LNCaP clone FGC (cell line): ENCODE data around the gene CSNK1G1.
A peak's percentile ranks its signal among the peaks of the same experiment; 100 is the strongest.
"Not testable (repeated sequence)": the region's sequence is repeated elsewhere in the genome, so short reads cannot be mapped to it uniquely, and the experiment has no call there.

Source experiments
- DNase-seq: peaks from one replicate; pipeline ENCODE4 v3.0.0-alpha.2; 2011; ENCODE audit warnings: low read depth
- H3K4me3 ChIP-seq: 2 replicates; pipeline ENCODE4 v1.5.1; 2011; ENCODE audit warnings: mild to moderate bottlenecking, low read depth, low read length, control low read depth
- CTCF ChIP-seq: IDR thresholded peaks from 2 replicates; pipeline ENCODE4 v1.5.1; 2012; ENCODE audit warnings: mild to moderate bottlenecking; ENCODE audit not compliant: control insufficient read depth, insufficient read depth; ENCODE audit errors: extremely low read depth

Gene CSNK1G1

GRCh38 chr15:64386291-64386690, 30.3 kb upstream of the CSNK1G1 start:
- no peak for DNase-seq
- TF ChIP-seq CTCF = no peak
- H3K4me3 ChIP-seq = no peak overlapping the region

GRCh38 chr15:64383760-64384159, 27.8 kb upstream of the CSNK1G1 start:
- H3K4me3 ChIP-seq = no peak overlapping the region
- DNase-seq = no peak
- TF ChIP-seq CTCF = no peak

- no peak for TF ChIP-seq CTCF
- H3K4me3 ChIP-seq = peak within 1 kb of the TSS; percentile 80
- DNase-seq = peak; percentile 83
Observed at GRCh38 chr15:64381000-64381751, 25.2 kb upstream of the CSNK1G1 start, which contains the start of gene PCLAF. Gene PCLAF, minus strand, starts transcription at chr15:64381441. Its CDS starts 70 bp downstream, at chr15:64381371.

- peak overlapping the region; percentile 80 for H3K4me3 ChIP-seq
- not testable (repeated sequence) for DNase-seq
Observed at GRCh38 chr15:64380130-64380870, 24.3 kb upstream of the CSNK1G1 start.

GRCh38 chr15:64379216-64379960, 23.4 kb upstream of the CSNK1G1 start:
- no peak overlapping the region for H3K4me3 ChIP-seq
- DNase-seq = no peak
- no peak for TF ChIP-seq CTCF

GRCh38 chr15:64373360-64373759, 17.4 kb upstream of the CSNK1G1 start:
- H3K4me3 ChIP-seq = no peak overlapping the region
- no peak for DNase-seq
- no peak for TF ChIP-seq CTCF

GRCh38 chr15:64371383-64371782, 15.4 kb upstream of the CSNK1G1 start:
- H3K4me3 ChIP-seq, DNase-seq: not testable (repeated sequence)
